ENCODE measurements around the gene RANBP17. TPM values are rescaled to one million over a fixed set of nuclear protein-coding genes. Genes with fewer than 3 reads are reported as not detected.
"Not testable (repeated sequence)": the region's sequence is repeated elsewhere in the genome, so short reads cannot be mapped to it uniquely, and the experiment has no call there.

Gene RANBP17
- total RNA-seq, 1 donor from 2014 or later, result 11.4 TPM

GRCh38 chr5:171143926-171144325, 282.1 kb downstream of the RANBP17 start:
- DNase-seq (ENCODE audit: extremely low read depth, low read depth, low spot score), result no peak

- DNase-seq (ENCODE audit: extremely low read depth, low read depth, low spot score), result no peak
Measured at GRCh38 chr5:171149333-171149732, 287.5 kb downstream of the RANBP17 start.

GRCh38 chr5:171149772-171150171, 288.0 kb downstream of the RANBP17 start:
- DNase-seq (ENCODE audit: extremely low read depth, low read depth, low spot score), result no peak

DNA sequence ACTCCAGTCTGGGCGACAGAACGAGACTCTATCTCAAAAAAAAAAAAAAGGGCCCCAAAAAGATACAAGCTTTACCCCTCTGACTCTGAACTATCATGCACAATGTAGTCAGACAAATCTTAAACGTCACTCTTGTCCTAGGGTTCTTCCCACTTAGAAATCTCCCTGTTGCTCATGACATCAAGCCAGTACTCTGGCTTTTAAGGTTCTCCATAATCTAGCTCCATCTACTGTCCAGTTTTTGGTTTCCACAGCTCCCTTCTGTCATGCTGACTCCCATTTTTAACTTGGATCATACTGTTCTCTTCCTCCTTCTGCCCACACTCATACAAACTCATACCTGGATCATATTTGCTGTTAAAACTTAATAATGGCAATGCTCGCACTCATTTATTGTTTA, 290.6 kb downstream of the RANBP17 start:
- DNase-seq (ENCODE audit: extremely low read depth, low read depth, low spot score), result no peak

GRCh38 chr5:171155621-171156020, 293.8 kb downstream of the RANBP17 start:
- no peak for DNase-seq (ENCODE audit: extremely low read depth, low read depth, low spot score)

DNA sequence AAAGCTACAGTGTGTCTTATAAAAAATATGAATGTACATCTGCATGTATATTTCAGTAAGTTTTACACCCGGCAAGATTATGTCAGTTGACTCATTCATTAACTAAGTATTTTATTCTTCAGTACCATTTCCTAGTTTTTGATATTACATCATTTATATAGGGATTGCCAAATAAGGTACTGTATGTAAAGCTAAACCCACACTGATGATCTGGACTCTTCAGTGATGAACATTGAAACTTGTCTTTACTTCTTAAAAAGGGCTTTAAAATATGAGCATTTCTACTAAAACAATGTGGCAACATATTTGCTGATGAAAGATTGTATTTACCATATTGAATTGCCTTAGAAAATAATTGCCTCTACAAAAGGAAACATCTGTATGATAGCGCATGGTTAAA, 295.5 kb downstream of the RANBP17 start:
- DNase-seq (ENCODE audit: extremely low read depth, low read depth, low spot score), result no peak

DNA sequence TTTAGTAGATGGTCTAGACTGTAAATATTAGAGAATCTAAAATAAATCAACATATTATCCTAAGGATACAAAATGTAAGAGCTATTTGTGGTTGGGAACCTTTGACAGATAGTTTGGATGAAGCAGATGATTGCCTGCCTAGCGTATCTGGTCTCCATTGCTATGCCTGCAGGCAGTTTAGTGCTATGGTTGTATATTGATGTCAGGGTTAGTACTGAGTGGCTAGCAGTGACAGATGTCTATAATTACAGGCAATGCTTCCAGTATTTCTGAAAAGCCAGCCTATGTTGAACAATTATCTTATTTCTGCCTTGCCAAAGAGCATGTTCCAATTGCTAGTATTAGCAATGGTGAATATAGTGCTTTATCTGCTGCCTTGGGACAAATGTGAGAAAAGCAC, 296.0 kb downstream of the RANBP17 start:
- DNase-seq (ENCODE audit: extremely low read depth, low read depth, low spot score), result no peak

- DNase-seq (ENCODE audit: extremely low read depth, low read depth, low spot score), result no peak
Measured at GRCh38 chr5:171158581-171158980, 296.8 kb downstream of the RANBP17 start.

GRCh38 chr5:171162165-171162564, 300.3 kb downstream of the RANBP17 start:
- DNase-seq (ENCODE audit: extremely low read depth, low read depth, low spot score), result no peak

DNA sequence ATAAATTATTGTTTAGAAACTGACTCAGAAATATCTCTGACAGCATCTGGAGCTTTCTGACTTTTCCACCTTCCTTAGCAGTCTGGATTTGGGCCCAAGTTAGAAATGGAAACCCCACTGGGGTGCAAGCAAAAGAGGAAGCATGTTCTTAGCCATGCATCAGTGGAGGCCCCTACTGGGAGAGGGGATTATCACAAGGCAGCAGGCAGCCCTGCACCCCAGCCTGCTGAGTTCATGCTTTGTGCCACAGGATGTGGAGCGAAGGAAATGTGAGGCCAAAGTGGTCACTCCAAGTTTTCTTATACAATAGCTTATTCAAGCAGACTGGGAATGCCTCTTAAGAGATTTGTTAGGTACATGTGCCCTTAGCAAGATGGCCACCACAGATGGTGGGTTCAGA, 300.8 kb downstream of the RANBP17 start:
- peak; percentile 73 for DNase-seq (ENCODE audit: extremely low read depth, low read depth, low spot score)

DNA sequence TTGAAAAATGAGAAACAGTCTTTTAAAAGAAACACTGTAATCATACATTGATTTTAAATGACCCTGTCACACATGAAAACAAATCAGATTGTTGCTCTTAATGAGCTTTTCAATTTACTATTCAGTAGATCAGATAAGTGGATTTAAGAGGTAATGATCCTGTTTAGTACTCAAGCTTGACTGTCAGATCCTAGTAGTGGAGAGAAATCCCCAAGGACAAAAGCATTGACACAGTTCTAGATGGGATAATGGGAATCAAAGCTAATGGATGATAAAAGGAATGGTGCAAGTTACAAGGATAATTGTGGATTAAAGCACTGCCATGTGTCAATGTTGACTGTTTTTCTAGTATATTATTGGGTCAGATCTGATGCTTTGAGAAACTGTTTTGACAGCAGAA, 304.9 kb downstream of the RANBP17 start:
- DNase-seq (ENCODE audit: extremely low read depth, low read depth, low spot score), result no peak

DNA sequence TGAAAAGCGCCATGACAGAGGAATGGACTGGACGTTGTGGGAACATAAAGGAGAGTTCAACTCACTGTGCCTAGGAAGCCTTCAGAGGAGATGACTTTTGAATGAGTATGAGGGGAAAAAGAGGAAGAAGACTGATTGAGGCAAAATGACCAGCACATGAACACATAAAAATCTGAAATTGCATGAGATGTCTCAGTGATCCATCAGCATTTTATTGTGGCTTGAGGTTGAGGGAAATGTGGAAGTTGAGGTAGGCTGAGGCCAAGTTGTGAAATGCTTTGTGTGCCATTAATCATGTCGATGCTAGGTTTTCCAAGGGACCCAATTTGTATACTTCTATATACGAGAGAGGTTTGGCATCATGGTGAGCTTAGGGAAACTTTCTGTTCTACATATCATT, 306.4 kb downstream of the RANBP17 start:
- no peak for DNase-seq (ENCODE audit: extremely low read depth, low read depth, low spot score)

- not testable (repeated sequence) for DNase-seq (ENCODE audit: extremely low read depth, low read depth, low spot score)
Measured at GRCh38 chr5:171174960-171175359, 313.1 kb downstream of the RANBP17 start.

DNA sequence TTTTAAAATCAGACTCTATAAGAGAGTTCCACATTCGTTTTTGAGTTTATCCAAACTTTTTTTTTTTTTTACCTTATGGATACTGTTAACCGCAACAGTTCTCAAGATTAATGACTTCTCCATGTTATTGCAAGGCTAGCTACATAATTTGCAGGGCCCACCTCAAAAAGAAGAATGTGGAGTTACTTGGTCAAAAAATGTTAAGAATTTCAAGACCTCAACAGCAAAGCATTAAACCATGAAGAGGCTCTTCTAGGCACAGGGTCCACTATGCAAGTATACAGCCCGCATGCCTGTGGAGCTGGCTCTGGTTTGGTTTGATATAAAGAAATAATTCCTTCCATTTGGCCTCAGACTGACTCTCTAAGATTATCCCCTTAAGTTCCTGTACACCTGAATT, 313.9 kb downstream of the RANBP17 start:
- DNase-seq (ENCODE audit: extremely low read depth, low read depth, low spot score), result no peak

DNA sequence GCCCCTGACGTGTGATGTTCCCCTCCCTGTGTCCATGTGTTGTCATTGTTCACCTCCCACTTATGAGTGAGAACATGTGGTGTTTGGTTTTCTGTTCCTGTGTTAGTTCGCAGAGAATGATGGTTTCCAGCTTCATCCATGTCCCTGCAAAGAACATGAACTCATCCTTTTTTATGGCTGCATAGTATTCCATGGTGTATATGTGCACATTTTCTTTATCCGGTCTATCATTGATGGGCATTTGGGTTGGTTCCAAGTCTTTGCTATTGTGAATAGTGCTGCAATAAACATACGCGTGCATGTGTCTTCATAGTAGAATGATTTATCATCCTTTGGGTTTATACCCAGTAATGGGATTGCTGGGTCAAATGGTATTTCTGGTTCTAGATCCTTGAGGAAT, 316.4 kb downstream of the RANBP17 start:
- not testable (repeated sequence) for DNase-seq (ENCODE audit: extremely low read depth, low read depth, low spot score)

GRCh38 chr5:171188016-171188415, 326.2 kb downstream of the RANBP17 start:
- DNase-seq (ENCODE audit: extremely low read depth, low read depth, low spot score), result no peak

DNA sequence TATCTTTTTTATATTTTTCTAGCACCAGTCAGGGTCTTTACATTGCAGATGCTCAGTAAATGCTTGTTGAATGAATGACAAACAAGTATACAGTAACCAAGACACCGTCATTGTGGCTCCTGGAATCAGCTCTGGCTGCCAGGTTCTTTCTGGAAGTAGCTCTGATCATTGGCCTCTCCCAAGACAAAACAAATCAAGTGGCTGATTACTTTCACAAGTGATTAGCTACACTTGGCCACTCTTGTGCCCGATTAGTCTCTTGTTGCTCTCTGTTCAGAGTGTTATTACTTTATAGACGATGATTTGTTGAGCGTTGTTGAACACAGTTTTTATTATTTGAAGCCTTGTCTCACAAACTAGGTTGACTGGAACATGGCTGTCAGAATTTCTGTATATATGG, 327.6 kb downstream of the RANBP17 start:
- DNase-seq (ENCODE audit: extremely low read depth, low read depth, low spot score), result no peak

DNA sequence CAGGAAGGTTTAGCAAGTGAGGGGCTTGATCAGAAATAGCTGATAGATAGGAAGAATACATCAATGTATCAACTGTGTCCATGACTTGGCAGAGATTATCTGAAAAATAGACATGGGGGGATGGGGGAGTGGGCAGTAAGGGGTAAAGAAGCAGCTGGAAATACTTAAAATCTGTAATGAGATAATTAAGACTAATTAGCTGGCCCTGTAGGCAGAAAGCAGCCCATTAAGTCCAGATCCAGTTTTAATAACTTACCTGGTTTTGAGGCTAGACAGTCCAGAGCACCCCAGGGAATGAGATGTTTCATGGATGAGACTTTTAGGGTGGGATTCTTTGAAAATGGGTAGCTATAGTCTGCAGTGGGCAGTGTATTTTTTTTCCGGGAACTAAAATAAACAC, 330.3 kb downstream of the RANBP17 start:
- no peak for DNase-seq (ENCODE audit: extremely low read depth, low read depth, low spot score)

- no peak for DNase-seq (ENCODE audit: extremely low read depth, low read depth, low spot score)
Measured at GRCh38 chr5:171201310-171201709, 339.5 kb downstream of the RANBP17 start.

- DNase-seq (ENCODE audit: extremely low read depth, low read depth, low spot score), result no peak
Measured at GRCh38 chr5:171205375-171205774, 343.6 kb downstream of the RANBP17 start.

GRCh38 chr5:171207256-171207847, 345.5 kb downstream of the RANBP17 start:
- DNase-seq (ENCODE audit: extremely low read depth, low read depth, low spot score), result peak; percentile 39

GRCh38 chr5:171221916-171222315, 360.1 kb downstream of the RANBP17 start:
- no peak for DNase-seq (ENCODE audit: extremely low read depth, low read depth, low spot score)

DNA sequence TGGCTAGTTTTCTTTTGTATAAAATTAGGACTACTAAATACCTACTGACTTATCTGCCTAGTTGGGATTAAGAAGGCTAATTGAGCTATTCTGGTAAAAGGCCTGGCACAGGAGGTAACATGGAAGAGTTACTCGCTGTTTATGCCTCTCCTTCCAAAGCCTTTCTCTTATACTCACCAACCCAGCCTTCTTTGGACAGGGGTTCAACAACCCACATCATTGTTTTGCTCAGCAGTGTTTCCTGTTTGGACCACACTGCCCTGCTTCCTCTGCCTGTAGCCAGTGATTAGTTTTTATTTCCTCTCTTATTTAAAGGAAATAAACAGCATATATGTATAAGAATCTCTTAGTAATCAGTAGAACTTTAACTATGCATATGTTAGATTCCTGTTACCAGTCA, 362.1 kb downstream of the RANBP17 start:
- peak; percentile 18 for DNase-seq (ENCODE audit: extremely low read depth, low read depth, low spot score)
